ENCODE data around the gene DIS3L2.

Gene DIS3L2

DNA sequence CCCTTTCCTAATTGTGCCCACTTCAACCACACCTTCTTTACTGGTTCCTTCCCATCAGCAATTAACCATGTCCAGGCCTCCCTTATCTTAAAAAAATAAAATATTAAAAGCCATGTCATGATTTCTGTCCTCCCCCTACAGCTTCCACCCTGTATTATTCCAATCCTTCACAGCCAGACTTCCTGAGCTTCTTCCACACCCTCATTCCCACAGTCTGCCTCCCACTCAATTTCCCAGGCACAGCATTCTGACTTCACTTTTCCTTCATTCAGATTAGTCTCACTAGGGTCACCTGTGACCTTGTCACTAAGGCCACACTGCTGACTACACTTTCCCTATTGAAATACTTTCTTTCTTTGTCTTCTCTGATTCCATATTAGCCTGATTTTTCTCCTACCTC is 159.4 kb downstream of the DIS3L2 start:
- Histone ChIP-seq H3K9ac (ENCODE audit: low read length) (no peak overlapping the region), H4K8ac (ENCODE audit: low read depth, low read length) (no peak overlapping the region), H3K4ac (ENCODE audit: low read depth, low read length) (no peak overlapping the region), H3K27me3 (ENCODE audit: insufficient read depth, low read length, poor library complexity) (no peaks in the 10 kb centered on the region), H3K4me2 (ENCODE audit: low read length) (no peak overlapping the region), H3K79me1 (ENCODE audit: low read length) (no peaks in the 10 kb centered on the region), H3K36me3 (ENCODE audit: control insufficient read depth, insufficient read depth, low read length) (no peaks in the 10 kb centered on the region), H2BK5ac (ENCODE audit: low read length) (no peak overlapping the region), H2BK120ac (ENCODE audit: low read depth, low read length) (no peak overlapping the region), H3K18ac (ENCODE audit: low read length) (no peak overlapping the region), H3K23ac (ENCODE audit: low read length) (no peak overlapping the region), H3K79me2 (ENCODE audit: control insufficient read depth, insufficient read depth, low read length) (no peaks in the 10 kb centered on the region), H3K4me3 (ENCODE audit: low read length) (no peak overlapping the region), H3K4me1 (ENCODE audit: control insufficient read depth, low read depth, low read length) (no peaks in the 10 kb centered on the region), H2AK5ac (ENCODE audit: low read length) (no peak overlapping the region), H4K5ac (ENCODE audit: low read length) (no peak overlapping the region), H3K56ac (ENCODE audit: low read length) (no peak overlapping the region), H3K27ac (ENCODE audit: low read depth, low read length) (no peak overlapping the region), H2BK15ac (replicated peaks; ENCODE audit: low read depth) (no peak overlapping the region)
- DNase-seq: no peak

DNA sequence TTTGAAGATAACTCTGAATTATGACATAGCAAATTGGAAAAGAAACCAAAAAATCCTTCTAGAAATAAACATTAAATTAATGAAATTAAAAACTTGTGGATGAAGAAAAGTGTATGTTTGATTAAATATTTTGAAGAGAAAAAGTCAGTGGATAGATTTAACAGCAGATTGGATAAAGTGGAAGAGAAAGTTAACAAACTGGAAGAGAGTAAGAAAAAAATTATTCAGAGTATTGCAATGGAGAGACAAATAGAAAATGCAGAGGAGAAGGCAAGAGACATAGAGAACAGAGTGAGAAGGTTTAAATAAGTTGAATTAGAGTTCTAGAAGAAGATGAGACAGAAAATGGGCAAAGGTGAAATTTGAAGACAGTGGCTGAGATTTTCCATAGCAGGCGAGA is 162.8 kb downstream of the DIS3L2 start:
- Histone ChIP-seq H2BK5ac (ENCODE audit: low read length) (no peak overlapping the region), H3K4me1 (ENCODE audit: control insufficient read depth, low read depth, low read length) (no peaks in the 10 kb centered on the region), H3K56ac (ENCODE audit: low read length) (no peak overlapping the region), H4K5ac (ENCODE audit: low read length) (no peak overlapping the region), H3K4me2 (ENCODE audit: low read length) (no peak overlapping the region), H2BK120ac (ENCODE audit: low read depth, low read length) (no peak overlapping the region), H3K79me2 (ENCODE audit: control insufficient read depth, insufficient read depth, low read length) (no peaks in the 10 kb centered on the region), H4K8ac (ENCODE audit: low read depth, low read length) (no peak overlapping the region), H2BK15ac (replicated peaks; ENCODE audit: low read depth) (no peak overlapping the region), H3K9ac (ENCODE audit: low read length) (no peak overlapping the region), H3K4me3 (ENCODE audit: low read length) (no peak overlapping the region), H3K23ac (ENCODE audit: low read length) (no peak overlapping the region), H3K27ac (ENCODE audit: low read depth, low read length) (no peak overlapping the region), H3K27me3 (ENCODE audit: insufficient read depth, low read length, poor library complexity) (no peaks in the 10 kb centered on the region), H3K36me3 (ENCODE audit: control insufficient read depth, insufficient read depth, low read length) (no peaks in the 10 kb centered on the region), H3K18ac (ENCODE audit: low read length) (no peak overlapping the region), H2AK5ac (ENCODE audit: low read length) (no peak overlapping the region), H3K79me1 (ENCODE audit: low read length) (no peaks in the 10 kb centered on the region), H3K4ac (ENCODE audit: low read depth, low read length) (no peak overlapping the region)
- no CpG with 5 or more reads among the region's 1 CpG for WGBS (ENCODE audit: extremely low coverage, insufficient coverage, low lambda C conversion rate)
- no peak for DNase-seq

DNA sequence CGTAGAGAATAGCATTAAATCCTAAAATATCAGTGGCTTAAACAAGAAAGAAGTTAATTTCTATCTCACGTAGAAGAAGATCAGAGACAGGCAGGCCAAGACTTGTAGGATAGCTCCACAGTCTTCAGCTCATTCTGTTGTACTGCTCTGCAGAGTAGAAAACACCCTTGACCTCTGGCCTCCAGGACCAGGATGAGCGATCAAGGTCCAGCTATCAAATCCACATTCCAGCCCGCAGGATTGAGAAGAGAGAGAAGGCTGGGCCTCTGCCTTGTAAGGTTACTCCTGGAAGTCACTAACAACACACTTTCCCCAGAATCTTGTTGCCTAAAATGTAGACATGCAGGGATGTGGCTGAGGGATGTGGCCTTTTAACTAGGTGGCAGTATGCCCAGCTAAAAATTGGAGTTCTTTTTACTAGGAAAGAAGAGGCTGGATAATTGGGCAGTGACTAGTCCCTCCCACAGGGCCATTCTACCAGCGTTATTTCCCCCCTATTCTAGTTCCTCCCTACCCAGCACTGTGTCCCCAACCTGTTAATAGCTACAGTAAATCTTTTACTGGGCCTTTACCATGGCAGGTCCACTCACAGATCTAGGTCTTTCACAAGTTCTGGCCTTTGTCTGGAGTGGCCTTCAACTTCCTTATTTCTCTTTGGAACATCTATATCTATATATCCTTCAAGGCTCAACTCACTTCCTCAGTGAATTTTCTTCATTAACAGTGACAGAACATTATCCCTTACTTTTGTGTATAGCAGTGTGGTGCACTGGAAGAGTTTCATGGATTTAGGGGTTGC is 165.0 kb downstream of the DIS3L2 start:
- no peak overlapping the region for H3K9ac ChIP-seq (ENCODE audit: low read length)
- no peak overlapping the region for H3K18ac ChIP-seq (ENCODE audit: low read length)
- H2BK15ac ChIP-seq (replicated peaks; ENCODE audit: low read depth): no peak overlapping the region
- no peak overlapping the region for H3K4me2 ChIP-seq (ENCODE audit: low read length)
- DNase-seq: no peak
- H2BK120ac ChIP-seq (ENCODE audit: low read depth, low read length): no peak overlapping the region
- no peak overlapping the region for H4K5ac ChIP-seq (ENCODE audit: low read length)
- H3K4me1 ChIP-seq (ENCODE audit: control insufficient read depth, low read depth, low read length): no peaks in the 10 kb centered on the region
- no peak overlapping the region for H3K56ac ChIP-seq (ENCODE audit: low read length)
- no peak overlapping the region for H3K4me3 ChIP-seq (ENCODE audit: low read length)
- no peak overlapping the region for H4K8ac ChIP-seq (ENCODE audit: low read depth, low read length)
- no peaks in the 10 kb centered on the region for H3K36me3 ChIP-seq (ENCODE audit: control insufficient read depth, insufficient read depth, low read length)
- H3K23ac ChIP-seq (ENCODE audit: low read length): no peak overlapping the region
- WGBS (ENCODE audit: extremely low coverage, insufficient coverage, low lambda C conversion rate): no CpG with 5 or more reads among the region's 5 CpGs
- H3K79me1 ChIP-seq (ENCODE audit: low read length): no peaks in the 10 kb centered on the region
- H2BK5ac ChIP-seq (ENCODE audit: low read length): no peak overlapping the region
- no peak overlapping the region for H3K27ac ChIP-seq (ENCODE audit: low read depth, low read length)
- H3K79me2 ChIP-seq (ENCODE audit: control insufficient read depth, insufficient read depth, low read length): no peaks in the 10 kb centered on the region
- H2AK5ac ChIP-seq (ENCODE audit: low read length): no peak overlapping the region
- H3K27me3 ChIP-seq (ENCODE audit: insufficient read depth, low read length, poor library complexity): no peaks in the 10 kb centered on the region
- no peak overlapping the region for H3K4ac ChIP-seq (ENCODE audit: low read depth, low read length)

GRCh38 chr2:232129483-232129882 is 168.0 kb downstream of the DIS3L2 start:
- no peak for DNase-seq
- Histone ChIP-seq H3K4me3 (ENCODE audit: low read length) (no peak overlapping the region), H4K5ac (ENCODE audit: low read length) (no peak overlapping the region), H3K23ac (ENCODE audit: low read length) (no peak overlapping the region), H2BK5ac (ENCODE audit: low read length) (no peak overlapping the region), H3K4ac (ENCODE audit: low read depth, low read length) (no peak overlapping the region), H3K79me1 (ENCODE audit: low read length) (no peaks in the 10 kb centered on the region), H3K4me1 (ENCODE audit: control insufficient read depth, low read depth, low read length) (no peaks in the 10 kb centered on the region), H2BK15ac (replicated peaks; ENCODE audit: low read depth) (no peak overlapping the region), H4K8ac (ENCODE audit: low read depth, low read length) (peak overlapping the region; percentile 43), H3K9ac (ENCODE audit: low read length) (no peak overlapping the region), H2BK120ac (ENCODE audit: low read depth, low read length) (no peak overlapping the region), H3K4me2 (ENCODE audit: low read length) (no peak overlapping the region), H3K56ac (ENCODE audit: low read length) (no peak overlapping the region), H3K27ac (ENCODE audit: low read depth, low read length) (no peak overlapping the region), H3K27me3 (ENCODE audit: insufficient read depth, low read length, poor library complexity) (no peaks in the 10 kb centered on the region), H3K36me3 (ENCODE audit: control insufficient read depth, insufficient read depth, low read length) (no peaks in the 10 kb centered on the region), H2AK5ac (ENCODE audit: low read length) (no peak overlapping the region), H3K79me2 (ENCODE audit: control insufficient read depth, insufficient read depth, low read length) (no peaks in the 10 kb centered on the region), H3K18ac (ENCODE audit: low read length) (no peak overlapping the region)
- no CpG with 5 or more reads among the region's 4 CpGs for WGBS (ENCODE audit: extremely low coverage, insufficient coverage, low lambda C conversion rate)

DNA sequence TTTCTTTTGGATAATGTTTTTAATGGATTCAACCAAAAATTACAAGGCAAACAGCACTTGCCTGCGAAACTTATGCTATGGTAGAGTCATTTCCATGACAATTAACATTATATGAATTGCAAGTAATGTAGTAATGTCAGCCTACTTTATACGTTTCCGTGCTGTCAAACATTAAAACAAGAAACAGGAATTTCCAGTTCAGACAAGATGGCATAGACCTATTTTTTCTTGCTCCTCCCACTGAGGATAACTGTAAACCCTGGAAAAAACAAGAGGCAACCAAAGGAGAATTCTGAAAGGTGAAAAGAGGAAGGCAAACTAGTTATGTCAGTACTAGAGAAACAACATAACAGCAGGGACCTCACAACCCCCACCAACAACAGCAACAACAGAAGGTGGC is 170.7 kb downstream of the DIS3L2 start:
- Histone ChIP-seq H4K8ac (ENCODE audit: low read depth, low read length) (no peak overlapping the region), H3K56ac (ENCODE audit: low read length) (no peak overlapping the region), H3K18ac (ENCODE audit: low read length) (no peak overlapping the region), H3K4ac (ENCODE audit: low read depth, low read length) (no peak overlapping the region), H3K4me1 (ENCODE audit: control insufficient read depth, low read depth, low read length) (no peaks in the 10 kb centered on the region), H3K23ac (ENCODE audit: low read length) (no peak overlapping the region), H3K79me2 (ENCODE audit: control insufficient read depth, insufficient read depth, low read length) (no peaks in the 10 kb centered on the region), H3K4me3 (ENCODE audit: low read length) (no peak overlapping the region), H2BK15ac (replicated peaks; ENCODE audit: low read depth) (no peak overlapping the region), H3K79me1 (ENCODE audit: low read length) (no peaks in the 10 kb centered on the region), H2AK5ac (ENCODE audit: low read length) (no peak overlapping the region), H2BK120ac (ENCODE audit: low read depth, low read length) (no peak overlapping the region), H3K4me2 (ENCODE audit: low read length) (no peak overlapping the region), H2BK5ac (ENCODE audit: low read length) (no peak overlapping the region), H3K36me3 (ENCODE audit: control insufficient read depth, insufficient read depth, low read length) (no peaks in the 10 kb centered on the region), H3K9ac (ENCODE audit: low read length) (no peak overlapping the region), H4K5ac (ENCODE audit: low read length) (no peak overlapping the region), H3K27ac (ENCODE audit: low read depth, low read length) (no peak overlapping the region), H3K27me3 (ENCODE audit: insufficient read depth, low read length, poor library complexity) (no peaks in the 10 kb centered on the region)
- no peak for DNase-seq
- no CpG with 5 or more reads among the region's 3 CpGs for WGBS (ENCODE audit: extremely low coverage, insufficient coverage, low lambda C conversion rate)

DNA sequence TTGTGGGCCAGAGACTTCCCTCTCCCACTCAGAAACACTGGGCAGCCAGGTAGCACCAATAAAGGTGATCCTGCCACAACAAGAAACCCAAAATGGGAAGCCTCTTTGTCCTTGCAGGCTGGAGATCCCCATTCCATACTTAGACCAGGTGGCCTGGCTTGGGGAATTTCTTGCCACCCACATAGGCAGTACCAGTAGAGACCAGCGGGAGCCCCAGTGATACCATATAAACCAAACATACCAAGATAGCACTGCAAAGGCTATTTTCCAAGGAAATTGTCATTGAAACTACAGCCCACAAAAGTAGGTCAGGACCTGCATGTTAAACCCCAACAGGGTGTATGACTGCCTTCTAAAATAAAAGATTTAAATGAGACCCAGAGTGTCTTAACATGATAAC is 171.6 kb downstream of the DIS3L2 start:
- Histone ChIP-seq H2BK15ac (replicated peaks; ENCODE audit: low read depth) (no peak overlapping the region), H2BK5ac (ENCODE audit: low read length) (no peak overlapping the region), H3K79me1 (ENCODE audit: low read length) (no peaks in the 10 kb centered on the region), H3K36me3 (ENCODE audit: control insufficient read depth, insufficient read depth, low read length) (no peaks in the 10 kb centered on the region), H2BK120ac (ENCODE audit: low read depth, low read length) (no peak overlapping the region), H3K27me3 (ENCODE audit: insufficient read depth, low read length, poor library complexity) (no peaks in the 10 kb centered on the region), H3K4me2 (ENCODE audit: low read length) (no peak overlapping the region), H3K56ac (ENCODE audit: low read length) (no peak overlapping the region), H2AK5ac (ENCODE audit: low read length) (no peak overlapping the region), H4K5ac (ENCODE audit: low read length) (no peak overlapping the region), H3K9ac (ENCODE audit: low read length) (no peak overlapping the region), H3K23ac (ENCODE audit: low read length) (no peak overlapping the region), H3K4ac (ENCODE audit: low read depth, low read length) (no peak overlapping the region), H3K79me2 (ENCODE audit: control insufficient read depth, insufficient read depth, low read length) (no peaks in the 10 kb centered on the region), H3K18ac (ENCODE audit: low read length) (no peak overlapping the region), H3K4me3 (ENCODE audit: low read length) (no peak overlapping the region), H3K27ac (ENCODE audit: low read depth, low read length) (no peak overlapping the region), H3K4me1 (ENCODE audit: control insufficient read depth, low read depth, low read length) (no peaks in the 10 kb centered on the region), H4K8ac (ENCODE audit: low read depth, low read length) (no peak overlapping the region)
- peak; percentile 36 for DNase-seq
- WGBS (ENCODE audit: extremely low coverage, insufficient coverage, low lambda C conversion rate): no CpG with 5 or more reads among the region's 1 CpG
